ENCODE measurements around the gene TMEM82.

The TMEM82 gene

DNA sequence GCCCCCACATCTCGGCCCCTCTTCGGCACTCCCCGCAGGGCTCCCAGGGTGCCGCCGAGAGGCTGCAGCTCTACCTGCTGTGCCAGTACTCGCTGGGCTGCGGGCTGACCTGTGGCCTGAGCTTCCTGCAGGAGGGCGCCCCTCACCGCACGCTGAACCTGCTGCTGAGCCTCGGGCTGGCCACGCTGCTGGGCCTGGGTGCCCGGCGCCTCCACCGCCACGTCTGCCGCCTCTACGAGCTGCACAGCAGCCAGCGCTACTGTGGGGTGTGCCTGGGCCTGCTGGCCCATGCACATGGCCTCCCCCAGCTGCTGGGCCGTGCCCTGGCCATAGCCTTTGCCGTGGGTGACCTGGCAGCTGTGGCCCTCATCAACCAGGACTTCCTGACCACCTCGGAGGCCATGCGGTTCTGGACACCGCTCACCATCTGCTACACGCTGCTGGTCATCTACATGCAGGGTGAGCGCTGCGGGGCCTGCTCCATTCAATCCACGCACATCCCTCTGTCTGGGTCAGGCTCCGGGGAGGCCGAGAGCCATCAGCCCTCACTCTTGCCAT lies 1.9 kb downstream of the TMEM82 start:
- TF ChIP-seq, protein P1, sequence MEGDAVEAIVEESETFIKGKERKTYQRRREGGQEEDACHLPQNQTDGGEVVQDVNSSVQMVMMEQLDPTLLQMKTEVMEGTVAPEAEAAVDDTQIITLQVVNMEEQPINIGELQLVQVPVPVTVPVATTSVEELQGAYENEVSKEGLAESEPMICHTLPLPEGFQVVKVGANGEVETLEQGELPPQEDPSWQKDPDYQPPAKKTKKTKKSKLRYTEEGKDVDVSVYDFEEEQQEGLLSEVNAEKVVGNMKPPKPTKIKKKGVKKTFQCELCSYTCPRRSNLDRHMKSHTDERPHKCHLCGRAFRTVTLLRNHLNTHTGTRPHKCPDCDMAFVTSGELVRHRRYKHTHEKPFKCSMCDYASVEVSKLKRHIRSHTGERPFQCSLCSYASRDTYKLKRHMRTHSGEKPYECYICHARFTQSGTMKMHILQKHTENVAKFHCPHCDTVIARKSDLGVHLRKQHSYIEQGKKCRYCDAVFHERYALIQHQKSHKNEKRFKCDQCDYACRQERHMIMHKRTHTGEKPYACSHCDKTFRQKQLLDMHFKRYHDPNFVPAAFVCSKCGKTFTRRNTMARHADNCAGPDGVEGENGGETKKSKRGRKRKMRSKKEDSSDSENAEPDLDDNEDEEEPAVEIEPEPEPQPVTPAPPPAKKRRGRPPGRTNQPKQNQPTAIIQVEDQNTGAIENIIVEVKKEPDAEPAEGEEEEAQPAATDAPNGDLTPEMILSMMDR (conservative IDR thresholded peaks at IDR 0.05; ENCODE audit: low read depth) = no peak
- CTCF ChIA-PET = interaction anchor here (0.7 kb wide), 1 partner anchor 35 kb away, joined by 3 read pairs; no protein-coding TSS in a partner anchor
- no peak for DNase-seq (ENCODE audit: low spot score)
- POLR2A ChIA-PET (ENCODE audit: low non-redundant PET) = no interaction called here
- peak overlapping the region; percentile 30 for H3K27ac ChIP-seq

DNA sequence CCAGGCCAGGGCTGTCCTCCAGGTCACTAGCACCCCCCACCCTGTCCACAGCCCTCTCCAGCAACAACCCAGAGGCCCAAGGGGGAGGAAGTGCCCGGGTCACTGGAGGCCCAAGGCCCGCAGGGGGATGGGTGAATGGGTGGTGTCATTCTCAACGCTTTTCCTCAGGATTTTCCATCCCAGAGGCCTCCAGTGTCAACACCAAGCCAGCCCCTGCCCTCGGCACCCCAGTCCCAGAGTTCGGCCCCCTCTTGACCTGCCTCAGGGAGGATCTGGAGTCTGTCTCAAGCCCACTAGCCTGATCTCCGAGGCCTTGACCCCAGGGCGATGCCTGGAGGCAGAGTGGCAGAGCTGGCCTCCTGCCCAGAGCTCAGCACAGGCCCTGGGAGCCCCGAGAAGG lies 5.1 kb downstream of the TMEM82 start:
- CTCF ChIA-PET = interaction anchor here (0.6 kb wide), 1 partner anchor 778 kb away, joined by 3 read pairs; no protein-coding TSS in a partner anchor
- TF ChIP-seq, protein P1 (conservative IDR thresholded peaks at IDR 0.05; ENCODE audit: low read depth) = no peak
- POLR2A ChIA-PET (ENCODE audit: low non-redundant PET) = no interaction called here

DNA sequence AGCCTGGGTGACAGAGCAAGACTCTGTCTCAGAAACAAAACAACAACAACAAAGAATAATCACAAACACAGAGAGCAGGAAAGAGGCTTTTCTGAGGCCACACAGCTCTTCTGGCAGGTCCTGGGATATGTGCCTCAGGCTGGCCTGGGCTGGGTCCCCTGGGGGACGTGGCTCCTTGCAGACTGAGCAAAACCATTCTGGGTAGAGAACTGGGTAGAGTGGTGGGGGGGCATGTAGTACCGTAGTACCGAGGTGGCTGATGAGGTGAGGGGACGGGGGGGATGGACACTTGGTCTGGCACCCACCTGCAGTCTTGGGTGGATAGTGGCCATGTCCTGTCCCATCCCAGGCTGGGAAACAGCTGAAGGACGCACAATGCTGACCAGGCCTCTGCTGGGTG lies 6.0 kb downstream of the TMEM82 start:
- ChIA-PET CTCF (interaction anchor here (0.9 kb wide), 1 partner anchor 43 kb away, joined by 3 read pairs; no protein-coding TSS in a partner anchor), POLR2A (ENCODE audit: low non-redundant PET) (no interaction called here)
- DNase-seq (ENCODE audit: low spot score) = no peak
- peak overlapping the region; percentile 87 for H3K27ac ChIP-seq
- TF ChIP-seq, protein P1 (conservative IDR thresholded peaks at IDR 0.05; ENCODE audit: low read depth) = no peak

More for the DNA sequence above, 5.1 kb downstream of the TMEM82 start:
- no peak for DNase-seq (ENCODE audit: low spot score)
- peak overlapping the region; percentile 87 for H3K27ac ChIP-seq

GRCh38 chr1:15748690-15749398 lies 6.5 kb downstream of the TMEM82 start:
- no peak for DNase-seq (ENCODE audit: low spot score)
- POLR2A ChIA-PET (ENCODE audit: low non-redundant PET) = no interaction called here
- H3K27ac ChIP-seq = peak overlapping the region; percentile 87
- TF ChIP-seq, protein P1 (conservative IDR thresholded peaks at IDR 0.05; ENCODE audit: low read depth) = no peak
- CTCF ChIA-PET = interaction anchor here (0.9 kb wide), 1 partner anchor 43 kb away, joined by 3 read pairs; no protein-coding TSS in a partner anchor

GRCh38 chr1:15749399-15750291 lies 7.3 kb downstream of the TMEM82 start:
- CTCF ChIA-PET = interaction anchor here (0.9 kb wide), 1 partner anchor 8 kb away, joined by 3 read pairs; no protein-coding TSS in a partner anchor
- DNase-seq (ENCODE audit: low spot score) = peak; percentile 41
- peak overlapping the region; percentile 87 for H3K27ac ChIP-seq
- TF ChIP-seq, protein P1 (conservative IDR thresholded peaks at IDR 0.05; ENCODE audit: low read depth) = no peak
- POLR2A ChIA-PET (ENCODE audit: low non-redundant PET) = interaction anchor here (0.8 kb wide), 1 partner anchor 48 kb away, joined by 3 read pairs; no protein-coding TSS in a partner anchor

GRCh38 chr1:15750924-15751323 lies 8.6 kb downstream of the TMEM82 start:
- peak overlapping the region; percentile 47; the same call in 1 of the 2 replicates for H3K27ac ChIP-seq
- CTCF ChIA-PET = no interaction called here
- TF ChIP-seq, protein P1 (conservative IDR thresholded peaks at IDR 0.05; ENCODE audit: low read depth) = no peak
- POLR2A ChIA-PET (ENCODE audit: low non-redundant PET) = no interaction called here
- DNase-seq (ENCODE audit: low spot score) = no peak

Data from RWPE1 (cell line).